GM23248 (cell line): ENCODE measurements around the gene NDUFS6.

ENCODE experiments used
- EZH2 ChIP-seq: fragments of 200-600 bp; sonication (generic); IDR thresholded peaks from 2 replicates; pipeline ENCODE4 v1.6.1; 2018; ENCODE audit warnings: antibody characterized with exemption, mild to moderate bottlenecking; ENCODE audit not compliant: insufficient read depth, poor library complexity, severe bottlenecking
- EZH2phosphoT487 ChIP-seq: fragments of 200-600 bp; sonication (generic); IDR thresholded peaks from 2 replicates; pipeline ENCODE4 v1.6.1; 2018; ENCODE audit warnings: antibody characterized with exemption, moderate library complexity, mild to moderate bottlenecking, low read depth; ENCODE audit not compliant: insufficient read depth

GRCh38 chr5:1820381-1820780, 19.2 kb downstream of the NDUFS6 start:
- TF ChIP-seq EZH2 (no peak), EZH2phosphoT487 (no peak)
